Measurements from ENCODE around the gene ZMYM4.
A peak's percentile ranks its signal among the peaks of the same experiment; 100 is the strongest.
"Not testable (repeated sequence)": the region's sequence is repeated elsewhere in the genome, so short reads cannot be mapped to it uniquely, and the experiment has no call there.

Gene ZMYM4

GRCh38 chr1:35331618-35332017 is 63.1 kb downstream of the ZMYM4 start:
- DNase-seq = not testable (repeated sequence)

GRCh38 chr1:35334485-35334884 is 66.0 kb downstream of the ZMYM4 start:
- no peak for DNase-seq

GRCh38 chr1:35340519-35340918 is 72.0 kb downstream of the ZMYM4 start:
- no peak for DNase-seq

- DNase-seq = no peak
Observed at GRCh38 chr1:35345439-35345981, 77.0 kb downstream of the ZMYM4 start.

- no peak for DNase-seq
Observed at GRCh38 chr1:35350872-35351271, 82.4 kb downstream of the ZMYM4 start.

GRCh38 chr1:35359995-35360394 is 91.5 kb downstream of the ZMYM4 start:
- DNase-seq = no peak

GRCh38 chr1:35361638-35362037 is 93.1 kb downstream of the ZMYM4 start:
- no peak for DNase-seq

- no peak for DNase-seq
Observed at GRCh38 chr1:35364741-35365140, 96.2 kb downstream of the ZMYM4 start.

- no peak for DNase-seq
Observed at GRCh38 chr1:35367914-35368313, 99.4 kb downstream of the ZMYM4 start.

- peak; percentile 85 for DNase-seq
Observed at GRCh38 chr1:35369922-35370671, 101.6 kb downstream of the ZMYM4 start.

GRCh38 chr1:35371506-35371905 is 103.0 kb downstream of the ZMYM4 start:
- no peak for DNase-seq

GRCh38 chr1:35377555-35377954 is 109.0 kb downstream of the ZMYM4 start:
- DNase-seq = no peak

- no peak for DNase-seq
Observed at GRCh38 chr1:35379317-35380000, 111.0 kb downstream of the ZMYM4 start.

GRCh38 chr1:35380111-35380510 is 111.6 kb downstream of the ZMYM4 start:
- DNase-seq = not testable (repeated sequence)

- DNase-seq = no peak
Observed at GRCh38 chr1:35382107-35382506, 113.6 kb downstream of the ZMYM4 start.

- no peak for DNase-seq
Observed at GRCh38 chr1:35386290-35386689, 117.8 kb downstream of the ZMYM4 start.

- DNase-seq = no peak
Observed at GRCh38 chr1:35386959-35387358, 118.5 kb downstream of the ZMYM4 start.

GRCh38 chr1:35390600-35391494 is 122.3 kb downstream of the ZMYM4 start:
- no peak for DNase-seq

GRCh38 chr1:35394386-35394785 is 125.9 kb downstream of the ZMYM4 start:
- DNase-seq = no peak

- DNase-seq = no peak
Observed at GRCh38 chr1:35398739-35399138, 130.2 kb downstream of the ZMYM4 start.

- no peak for DNase-seq
Observed at GRCh38 chr1:35401049-35401448, 132.5 kb downstream of the ZMYM4 start.

- DNase-seq = no peak
Observed at GRCh38 chr1:35406103-35406502, 137.6 kb downstream of the ZMYM4 start.

GRCh38 chr1:35407743-35408142 is 139.2 kb downstream of the ZMYM4 start:
- no peak for DNase-seq
